Spinal cord (tissue), 10 donors: ENCODE measurements around the gene HOXD8. TPM values are rescaled to one million over a fixed set of nuclear protein-coding genes. Genes with fewer than 3 reads are reported as not detected.
A peak's percentile ranks its signal among the peaks of the same experiment; 100 is the strongest.

Experiments
- DNase-seq, 6 donors: peaks; one replicate each; pipeline versions ENCODE4 v3.0.0 to v3.0.0-alpha.2; 2013 to 2015; ENCODE audit warnings: low spot score in 6 of 6, low read depth in 4 of 6
- H3K27ac ChIP-seq: one replicate; pipeline ENCODE4 v1.5.1; 2013; ENCODE audit warnings: low read depth, low read length, control low read depth
- H3K27me3 ChIP-seq: one replicate; pipeline ENCODE4 v1.6.1; 2013; ENCODE audit warnings: low read length; ENCODE audit not compliant: control insufficient read depth, insufficient read depth
- H3K36me3 ChIP-seq: one replicate; pipeline ENCODE4 v1.6.1; 2013; ENCODE audit warnings: low read length; ENCODE audit not compliant: control insufficient read depth, insufficient read depth
- H3K4me1 ChIP-seq: one replicate; pipeline ENCODE4 v1.6.1; 2013; ENCODE audit warnings: low read length; ENCODE audit not compliant: control insufficient read depth, insufficient read depth
- H3K4me3 ChIP-seq: one replicate; pipeline ENCODE4 v1.5.1; 2013; ENCODE audit warnings: low read depth, low read length, control low read depth
- H3K9me3 ChIP-seq: one replicate; pipeline ENCODE4 v1.6.1; 2013; ENCODE audit warnings: low read length; ENCODE audit not compliant: control insufficient read depth, insufficient read depth
- WGBS: methylation state at CpG from one replicate; pipeline ENCODE4 v1.1.5; 2013; ENCODE audit warnings: missing lambda C conversion rate; ENCODE audit not compliant: insufficient coverage; 5-methylcytosine and 5-hydroxymethylcytosine counted together
- polyA plus RNA-seq, 2 donors: library from polyadenylated mRNA; unstranded; fragments of 120-200 nt; gene quantifications; one replicate each; pipeline ENCODE4 v1.2.1, GENCODE V29; 2013; ENCODE audit not compliant: insufficient read length in 2 of 2
- total RNA-seq, 2 donors: library from RNA; depleted of rRNA in 1 of 2; stranded (reverse); fragments of 120-200 nt in 1 of 2; fragments of >200 nt in 1 of 2; gene quantifications; one replicate each; pipeline versions ENCODE4 v1.2.3 to v1.2.4, GENCODE V29; 2013 to 2014
- donor health status: healthy.

Gene HOXD8
- total and polyA plus RNA-seq, 4 donors = 10.5 to 42.7 (median 21.4) TPM

DNA sequence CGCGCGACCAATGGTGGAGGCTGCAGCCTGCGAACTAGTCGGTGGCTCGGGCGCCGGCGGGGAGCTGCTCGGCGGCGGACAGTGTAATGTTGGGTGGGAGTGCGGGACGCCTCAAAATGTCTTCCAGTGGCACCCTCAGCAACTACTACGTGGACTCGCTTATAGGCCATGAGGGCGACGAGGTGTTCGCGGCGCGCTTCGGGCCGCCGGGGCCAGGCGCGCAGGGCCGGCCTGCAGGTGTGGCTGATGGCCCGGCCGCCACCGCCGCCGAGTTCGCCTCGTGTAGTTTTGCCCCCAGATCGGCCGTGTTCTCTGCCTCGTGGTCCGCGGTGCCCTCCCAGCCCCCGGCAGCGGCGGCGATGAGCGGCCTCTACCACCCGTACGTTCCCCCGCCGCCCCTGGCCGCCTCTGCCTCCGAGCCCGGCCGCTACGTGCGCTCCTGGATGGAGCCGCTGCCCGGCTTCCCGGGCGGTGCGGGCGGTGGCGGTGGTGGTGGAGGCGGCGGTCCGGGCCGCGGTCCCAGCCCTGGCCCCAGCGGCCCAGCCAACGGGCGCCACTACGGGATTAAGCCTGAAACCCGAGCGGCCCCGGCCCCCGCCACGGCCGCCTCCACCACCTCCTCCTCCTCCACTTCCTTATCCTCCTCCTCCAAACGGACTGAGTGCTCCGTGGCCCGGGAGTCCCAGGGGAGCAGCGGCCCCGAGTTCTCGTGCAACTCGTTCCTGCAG lies 6.7 kb upstream of the HOXD8 start, which contains the start of gene HOXD9:
Gene HOXD9 (plus strand): TSS at position 37 of the 728 bp plus-strand sequence. CDS start 50 bp downstream, at position 87.
- peaks cover 78% of the 10 kb centered on the region for H3K27me3 ChIP-seq
- no peak for DNase-seq
- peaks cover 7% of the 10 kb centered on the region for H3K36me3 ChIP-seq
- WGBS = under 1% methylated on average over 76 of the region's 84 CpGs
- peaks cover 41% of the 10 kb centered on the region for H3K4me1 ChIP-seq
- H3K4me3 ChIP-seq = peak within 1 kb of the TSS; percentile 51
- H3K9me3 ChIP-seq = no peaks in the 10 kb centered on the region
- peak within 1 kb of the TSS; percentile 64 for H3K27ac ChIP-seq

DNA sequence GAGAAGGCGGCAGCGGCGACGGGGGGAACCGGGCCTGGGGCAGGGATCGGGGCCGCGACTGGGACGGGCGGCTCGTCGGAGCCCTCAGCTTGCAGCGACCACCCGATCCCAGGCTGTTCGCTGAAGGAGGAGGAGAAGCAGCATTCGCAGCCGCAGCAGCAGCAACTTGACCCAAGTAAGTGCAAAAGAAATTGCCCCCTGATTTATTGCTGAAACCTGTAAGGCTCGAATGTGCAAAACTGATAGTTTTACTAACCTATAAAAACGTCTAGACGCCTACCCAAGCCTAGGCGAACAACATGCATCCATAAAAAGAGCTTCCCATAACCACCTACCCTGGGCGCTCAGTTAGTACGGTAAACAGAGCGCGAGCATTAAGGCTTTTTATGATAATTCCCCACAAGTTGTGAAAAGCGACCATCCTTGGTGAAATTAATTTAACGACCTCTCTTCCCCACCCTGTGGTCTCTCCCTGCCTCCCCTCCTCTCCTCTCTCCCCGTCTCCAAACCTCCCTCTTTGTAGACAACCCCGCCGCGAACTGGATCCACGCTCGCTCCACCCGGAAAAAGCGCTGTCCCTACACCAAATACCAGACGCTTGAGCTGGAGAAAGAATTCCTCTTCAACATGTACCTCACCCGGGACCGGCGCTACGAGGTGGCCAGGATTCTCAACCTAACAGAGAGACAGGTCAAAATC lies 5.9 kb upstream of the HOXD8 start:
- H3K36me3 ChIP-seq = peaks cover 7% of the 10 kb centered on the region
- peaks cover 44% of the 10 kb centered on the region for H3K4me1 ChIP-seq
- DNase-seq = peak in 1 of 6 donors; percentile 30
- WGBS = 9% methylated on average over 38 of the region's 40 CpGs
- H3K4me3 ChIP-seq = peak overlapping the region; percentile 51
- H3K9me3 ChIP-seq = no peaks in the 10 kb centered on the region
- H3K27me3 ChIP-seq = peaks cover 74% of the 10 kb centered on the region
- H3K27ac ChIP-seq = peak overlapping the region; percentile 64

DNA sequence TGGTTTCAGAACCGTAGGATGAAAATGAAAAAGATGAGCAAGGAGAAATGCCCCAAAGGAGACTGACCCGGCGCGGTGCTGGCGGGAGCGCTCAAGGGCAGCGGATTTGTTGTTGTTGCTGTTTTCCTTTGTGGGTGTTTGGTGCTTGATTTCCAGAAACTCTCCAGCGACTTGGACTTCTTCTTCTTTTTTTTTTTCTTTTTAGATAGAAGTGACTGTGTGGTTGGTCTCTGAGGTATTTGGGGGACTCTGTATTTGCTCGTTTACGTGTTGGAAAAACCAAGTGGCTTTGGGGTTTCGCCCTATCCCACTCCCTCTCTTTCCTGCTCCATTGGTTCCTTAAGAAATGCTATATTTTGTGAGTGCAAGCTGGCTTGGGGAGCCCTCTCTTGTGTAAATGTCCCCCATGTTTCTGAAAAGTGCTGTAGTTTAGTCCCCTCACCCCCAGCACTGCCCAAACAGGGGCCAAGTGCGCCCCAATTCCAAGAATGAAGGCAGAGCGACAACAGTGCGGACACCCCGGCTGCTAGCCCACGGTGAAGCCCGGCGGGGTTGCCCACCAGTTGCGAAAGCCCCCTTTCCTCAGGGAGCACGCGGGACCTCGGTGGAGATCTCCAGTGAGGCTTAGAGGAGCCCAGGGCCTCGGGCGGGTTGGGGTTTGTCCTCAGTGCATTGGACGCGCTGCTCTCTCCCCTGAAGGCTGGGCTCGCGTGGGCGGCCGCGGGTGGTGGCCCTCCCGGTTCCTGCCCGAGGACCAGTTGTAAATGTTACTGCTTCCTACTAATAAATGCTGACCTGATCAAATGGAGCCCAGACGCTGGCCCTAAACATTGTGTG lies 5.2 kb upstream of the HOXD8 start:
- Histone ChIP-seq H3K27ac (peak overlapping the region; percentile 64), H3K4me3 (peak overlapping the region; percentile 51), H3K9me3 (no peaks in the 10 kb centered on the region), H3K27me3 (peaks cover 67% of the 10 kb centered on the region), H3K4me1 (peaks cover 49% of the 10 kb centered on the region), H3K36me3 (peaks cover 7% of the 10 kb centered on the region)
- DNase-seq = no peak
- 28% methylated on average over 29 of the region's 34 CpGs for WGBS

DNA sequence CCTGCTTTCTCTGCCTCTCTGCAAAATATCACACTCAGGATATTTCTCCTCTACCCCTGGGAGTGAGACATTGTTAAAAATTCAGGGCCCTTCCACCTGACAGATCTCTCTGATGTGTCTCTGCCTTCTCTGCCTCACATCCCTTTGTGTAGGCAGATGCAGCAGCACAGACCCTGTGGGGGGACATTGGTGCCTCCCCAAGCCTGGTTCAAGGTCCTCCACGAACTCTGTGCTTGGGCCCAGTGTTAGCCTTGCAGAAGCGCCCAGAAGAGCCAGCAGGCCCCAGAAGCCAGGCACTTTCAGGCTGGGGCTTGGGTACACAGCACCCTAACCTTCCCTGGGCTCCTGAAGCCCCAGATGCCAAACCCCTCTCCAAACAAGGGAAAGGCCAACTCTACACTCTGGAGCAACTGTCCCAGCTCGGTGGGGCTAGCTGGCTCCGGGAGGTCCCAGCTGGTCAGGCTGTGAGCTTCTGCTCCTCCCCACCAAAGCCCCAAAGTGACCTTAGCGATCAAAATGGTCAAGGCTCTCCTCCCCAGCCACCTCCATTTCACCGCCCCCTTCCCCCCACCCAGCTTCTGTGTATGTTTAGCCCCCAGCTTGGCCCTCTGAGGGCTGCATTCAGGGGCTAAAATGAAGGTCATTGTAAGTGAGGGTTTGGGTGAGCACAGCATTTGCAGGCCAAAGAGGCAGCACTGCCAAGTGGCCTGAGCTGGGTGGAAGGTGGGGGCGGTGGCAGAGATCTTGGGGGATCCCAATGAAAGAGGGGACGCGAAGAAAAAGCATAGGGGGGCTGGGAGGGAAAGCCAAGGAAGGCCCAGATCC lies 4.3 kb upstream of the HOXD8 start:
- Histone ChIP-seq H3K4me3 (peak overlapping the region; percentile 51), H3K36me3 (peaks cover 7% of the 10 kb centered on the region), H3K9me3 (no peaks in the 10 kb centered on the region), H3K4me1 (peaks cover 50% of the 10 kb centered on the region), H3K27me3 (peaks cover 59% of the 10 kb centered on the region), H3K27ac (peak overlapping the region; percentile 64)
- 54% methylated on average over 8 of the region's 9 CpGs for WGBS
- DNase-seq = no peak

DNA sequence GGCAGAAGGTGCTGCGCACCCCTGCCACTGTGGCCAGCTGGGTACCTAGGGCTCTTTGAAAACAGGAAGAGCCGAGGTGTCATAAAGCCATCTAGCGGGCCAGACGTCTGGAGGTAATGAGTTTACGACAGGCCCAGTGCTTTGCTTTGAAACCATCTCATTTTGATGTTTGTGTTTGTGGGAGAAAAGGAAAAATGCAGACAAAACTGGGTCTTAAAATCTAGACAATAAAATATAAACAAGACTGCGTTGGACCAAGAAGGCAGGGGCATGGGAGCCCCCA lies 3.8 kb upstream of the HOXD8 start:
- peaks cover 7% of the 10 kb centered on the region for H3K36me3 ChIP-seq

DNA sequence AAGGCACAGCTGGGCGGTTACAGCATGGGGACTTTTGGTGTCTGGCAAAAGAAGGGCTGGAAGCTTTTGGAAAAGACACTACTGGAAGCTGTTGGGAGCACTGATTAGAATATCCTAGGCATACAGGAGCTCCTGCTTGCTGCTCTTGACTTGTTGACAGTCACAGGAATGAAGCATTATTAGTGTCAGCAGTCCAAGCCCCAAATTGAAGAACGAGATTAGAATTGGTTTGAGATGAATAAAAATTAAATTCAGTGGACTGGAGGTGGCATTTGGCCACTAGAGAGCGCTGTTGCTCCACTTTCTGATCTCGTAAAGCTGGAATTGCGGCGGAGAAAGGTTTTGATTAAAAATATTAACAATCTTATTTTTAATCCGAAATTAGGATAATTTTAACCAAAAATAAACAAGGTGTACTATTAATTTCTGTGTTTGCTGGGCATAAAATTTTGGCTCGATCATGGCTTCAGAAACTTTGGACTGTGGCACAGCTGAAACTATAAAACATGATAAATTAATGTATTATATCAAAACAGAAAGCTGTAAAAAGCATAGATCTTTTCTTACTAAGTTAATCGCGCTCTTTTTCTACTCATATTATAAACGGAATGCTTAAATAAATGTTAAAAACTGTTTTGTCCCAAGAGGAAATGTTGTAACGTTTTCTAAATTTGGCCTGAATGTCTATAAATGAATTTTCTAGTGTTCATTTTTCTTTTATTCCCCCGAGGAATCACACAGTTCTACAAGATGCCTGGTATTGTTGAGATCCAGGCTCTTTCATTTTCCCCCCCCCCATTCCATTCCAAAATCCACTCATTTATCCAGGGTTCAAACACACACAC lies 2.4 kb upstream of the HOXD8 start:
- peaks cover 7% of the 10 kb centered on the region for H3K36me3 ChIP-seq
- peak overlapping the region; percentile 93 for H3K27ac ChIP-seq
- peaks cover 45% of the 10 kb centered on the region for H3K4me1 ChIP-seq
- no peaks in the 10 kb centered on the region for H3K9me3 ChIP-seq
- DNase-seq = peak in 3 of 6 donors; percentile 87 to 94 (median 91)
- WGBS = 20% methylated on average over 2 of the region's 13 CpGs
- peak overlapping the region; percentile 69 for H3K4me3 ChIP-seq
- H3K27me3 ChIP-seq = peaks cover 39% of the 10 kb centered on the region

More for the DNA sequence above, 3.8 kb upstream of the HOXD8 start:
- peaks cover 50% of the 10 kb centered on the region for H3K4me1 ChIP-seq
- H3K9me3 ChIP-seq = no peaks in the 10 kb centered on the region
- H3K4me3 ChIP-seq = no peak overlapping the region
- DNase-seq = no peak
- H3K27me3 ChIP-seq = peaks cover 54% of the 10 kb centered on the region
- 51% methylated on average over 2 of the region's 6 CpGs for WGBS
- peak overlapping the region; percentile 64 for H3K27ac ChIP-seq

DNA sequence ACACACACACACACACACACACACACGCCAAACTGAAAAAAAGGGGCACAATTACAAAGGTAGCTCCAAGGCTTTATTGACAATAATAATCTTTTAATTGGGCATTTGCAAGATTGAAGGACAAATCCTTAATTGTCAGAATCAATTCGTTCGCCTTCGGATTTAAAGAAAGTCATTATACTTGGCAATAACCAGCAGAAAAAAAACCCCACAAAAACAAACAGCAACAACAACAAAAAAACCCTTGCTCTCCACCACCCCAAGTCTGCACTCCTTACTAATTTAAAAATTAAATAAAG lies 1.8 kb upstream of the HOXD8 start:
- peak in 1 of 6 donors; percentile 47 for DNase-seq
- Histone ChIP-seq H3K4me1 (peaks cover 41% of the 10 kb centered on the region), H3K4me3 (peak overlapping the region; percentile 69), H3K27me3 (peaks cover 34% of the 10 kb centered on the region), H3K36me3 (peaks cover 7% of the 10 kb centered on the region), H3K27ac (peak overlapping the region; percentile 93), H3K9me3 (no peaks in the 10 kb centered on the region)
- no CpG with 5 or more reads among the region's 4 CpGs for WGBS

DNA sequence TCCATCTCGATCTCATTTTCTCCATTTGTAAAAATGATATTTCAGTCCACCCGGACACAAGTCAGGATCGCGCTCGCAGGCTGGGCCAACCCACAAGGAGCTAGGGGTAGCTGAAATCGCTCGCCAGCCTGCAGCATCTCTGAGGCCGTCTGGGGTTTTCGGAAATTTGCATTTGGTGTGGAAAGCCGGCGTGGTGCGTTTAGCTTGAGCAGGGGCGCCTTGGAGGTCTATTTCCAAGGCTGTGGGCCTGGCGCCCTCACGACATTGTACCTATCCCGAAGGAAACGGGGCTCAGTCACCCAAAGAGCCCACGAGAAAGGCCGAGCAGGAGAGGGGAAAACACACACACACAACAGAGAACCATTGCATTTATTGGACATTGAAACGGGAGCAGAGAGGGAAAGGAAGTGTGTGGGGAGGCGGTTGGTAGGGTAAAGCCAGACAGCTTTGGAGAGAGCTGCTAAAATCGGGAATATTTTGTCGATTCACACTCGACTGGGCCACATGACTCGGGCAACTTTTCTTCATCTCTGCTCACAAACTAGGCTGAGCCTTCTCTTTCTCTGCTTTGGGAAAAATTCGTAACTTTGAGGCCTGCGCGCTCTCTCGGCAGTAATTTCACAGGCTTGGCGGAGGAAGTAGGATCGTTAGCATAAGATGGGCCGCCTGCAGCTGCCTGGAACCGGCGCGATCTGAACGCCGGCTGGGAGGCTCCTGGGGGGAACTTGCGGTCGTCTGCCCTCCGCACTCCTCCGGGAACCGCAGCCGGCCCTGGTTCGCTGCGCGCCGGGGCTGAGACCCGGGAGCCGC lies 1.1 kb upstream of the HOXD8 start:
- peak overlapping the region; percentile 69 for H3K4me3 ChIP-seq
- H3K36me3 ChIP-seq = peaks cover 7% of the 10 kb centered on the region
- no peaks in the 10 kb centered on the region for H3K9me3 ChIP-seq
- WGBS = 15% methylated on average over 40 of the region's 49 CpGs
- peaks cover 44% of the 10 kb centered on the region for H3K4me1 ChIP-seq
- peak overlapping the region; percentile 93 for H3K27ac ChIP-seq
- DNase-seq = peak in 2 of 6 donors; percentile 74 to 81
- H3K27me3 ChIP-seq = peaks cover 31% of the 10 kb centered on the region
